GM12874 (cell line): ENCODE measurements around the gene ADAMTS10.

Experiments used
- CTCF ChIP-seq: IDR thresholded peaks from 2 replicates; pipeline ENCODE4 v1.5.1; 2011; ENCODE audit warnings: low read depth, mild to moderate bottlenecking, control low read depth, low read length, moderate library complexity; ENCODE audit not compliant: insufficient read depth

The ADAMTS10 gene

GRCh38 chr19:8610041-8610935 lies at the start of gene ADAMTS10:
TSS of gene ADAMTS10 (minus strand) at chr19:8610715. CDS start at chr19:8605710, 5,005 bp downstream.
- no peak for TF ChIP-seq CTCF

- TF ChIP-seq CTCF = no peak
These were observed 49.4 kb upstream of the ADAMTS10 start for GRCh38 chr19:8659905-8660304.

GRCh38 chr19:8657869-8658268 lies 47.4 kb upstream of the ADAMTS10 start:
- no peak for TF ChIP-seq CTCF

- TF ChIP-seq CTCF = no peak
These were observed 44.8 kb upstream of the ADAMTS10 start for GRCh38 chr19:8655340-8655709.

GRCh38 chr19:8654591-8655339 lies 44.2 kb upstream of the ADAMTS10 start:
- TF ChIP-seq CTCF = peak; percentile 91

GRCh38 chr19:8648240-8648639 lies 37.7 kb upstream of the ADAMTS10 start:
- no peak for TF ChIP-seq CTCF

- TF ChIP-seq CTCF = no peak
These were observed 33.5 kb upstream of the ADAMTS10 start for GRCh38 chr19:8643860-8644653.
